Measurements from ENCODE around the gene RGPD3. TPM values are rescaled to one million over a fixed set of nuclear protein-coding genes. Genes with fewer than 3 reads are reported as not detected.
"Not testable (repeated sequence)": the region's sequence is repeated elsewhere in the genome, so short reads cannot be mapped to it uniquely, and the experiment has no call there.

Gene RGPD3
- total RNA-seq, 1 experiment from 2014 or later = 0.03 TPM

- DNase-seq (ENCODE audit: low read depth) = not testable (repeated sequence)
Measured at GRCh38 chr2:106486551-106487385, 18.6 kb upstream of the RGPD3 start, which contains the start of gene CD8B2. CD8B2 (plus strand) TSS chr2:106487364; CDS start chr2:106487427, 63 bp downstream.

GRCh38 chr2:106479563-106479962, 11.3 kb upstream of the RGPD3 start:
- DNase-seq (ENCODE audit: low read depth) = not testable (repeated sequence)

- not testable (repeated sequence) for DNase-seq (ENCODE audit: low read depth)
Measured at GRCh38 chr2:106477647-106478046, 9.4 kb upstream of the RGPD3 start.

- DNase-seq (ENCODE audit: low read depth) = not testable (repeated sequence)
Measured at GRCh38 chr2:106470658-106471057, 2.4 kb upstream of the RGPD3 start.

- not testable (repeated sequence) for DNase-seq (ENCODE audit: low read depth)
Measured at GRCh38 chr2:106467516-106467915, 697 bp downstream of the RGPD3 start.

GRCh38 chr2:106461882-106462281, 6.3 kb downstream of the RGPD3 start:
- peak; percentile 33 for DNase-seq (ENCODE audit: low read depth)

GRCh38 chr2:106390680-106391079, 77.5 kb downstream of the RGPD3 start:
- DNase-seq (ENCODE audit: low read depth) = not testable (repeated sequence)

- not testable (repeated sequence) for DNase-seq (ENCODE audit: low read depth)
Measured at GRCh38 chr2:106388814-106389410, 79.3 kb downstream of the RGPD3 start.

GRCh38 chr2:106384548-106384947, 83.7 kb downstream of the RGPD3 start:
- not testable (repeated sequence) for DNase-seq (ENCODE audit: low read depth)

GRCh38 chr2:106381867-106382266, 86.3 kb downstream of the RGPD3 start:
- not testable (repeated sequence) for DNase-seq (ENCODE audit: low read depth)

- DNase-seq (ENCODE audit: low read depth) = not testable (repeated sequence)
Measured at GRCh38 chr2:106379567-106379966, 88.6 kb downstream of the RGPD3 start.

- not testable (repeated sequence) for DNase-seq (ENCODE audit: low read depth)
Measured at GRCh38 chr2:106369182-106369581, 99.0 kb downstream of the RGPD3 start.

- no peak for DNase-seq (ENCODE audit: low read depth)
Measured at GRCh38 chr2:106366204-106366885, 101.9 kb downstream of the RGPD3 start.

- peak; percentile 13 for DNase-seq (ENCODE audit: low read depth)
Measured at GRCh38 chr2:106363791-106364190, 104.4 kb downstream of the RGPD3 start.

GRCh38 chr2:106362789-106363188, 105.4 kb downstream of the RGPD3 start:
- DNase-seq (ENCODE audit: low read depth) = no peak

GRCh38 chr2:106359512-106359911, 108.7 kb downstream of the RGPD3 start:
- no peak for DNase-seq (ENCODE audit: low read depth)

- no peak for DNase-seq (ENCODE audit: low read depth)
Measured at GRCh38 chr2:106358521-106358920, 109.7 kb downstream of the RGPD3 start.

- no peak for DNase-seq (ENCODE audit: low read depth)
Measured at GRCh38 chr2:106358081-106358480, 110.1 kb downstream of the RGPD3 start.

- DNase-seq (ENCODE audit: low read depth) = no peak
Measured at GRCh38 chr2:106356291-106356690, 111.9 kb downstream of the RGPD3 start.

- DNase-seq (ENCODE audit: low read depth) = no peak
Measured at GRCh38 chr2:106353676-106354075, 114.5 kb downstream of the RGPD3 start.

GRCh38 chr2:106350980-106351379, 117.2 kb downstream of the RGPD3 start:
- DNase-seq (ENCODE audit: low read depth) = no peak

GRCh38 chr2:106344302-106344701, 123.9 kb downstream of the RGPD3 start:
- no peak for DNase-seq (ENCODE audit: low read depth)
